GM21825 (cell line): ENCODE results near the gene BCAT1.
A peak's percentile ranks its signal among the peaks of the same experiment; 100 is the strongest.
"Not testable (repeated sequence)": the region's sequence is repeated elsewhere in the genome, so short reads cannot be mapped to it uniquely, and the experiment has no call there.

ENCODE experiments used
- ATAC-seq: cut with Tn5 transposase; IDR thresholded peaks from one replicate; pipeline ENCODE4 v1.9.1; 2021; ENCODE audit warnings: mild to moderate bottlenecking, moderate library complexity; ENCODE audit not compliant: unreplicated experiment

The BCAT1 gene

GRCh38 chr12:24960222-24960855 lies 11.4 kb upstream of the BCAT1 start:
- ATAC-seq, result peak; percentile 83

- ATAC-seq, result not testable (repeated sequence)
These were observed 7.5 kb upstream of the BCAT1 start for GRCh38 chr12:24956351-24956750.

- no peak for ATAC-seq
These were observed 7.0 kb upstream of the BCAT1 start for GRCh38 chr12:24955853-24956252.

GRCh38 chr12:24955389-24955788 lies 6.5 kb upstream of the BCAT1 start:
- ATAC-seq, result no peak

GRCh38 chr12:24954261-24954660 lies 5.4 kb upstream of the BCAT1 start:
- no peak for ATAC-seq

GRCh38 chr12:24952389-24952788 lies 3.5 kb upstream of the BCAT1 start:
- no peak for ATAC-seq

- ATAC-seq, result peak; percentile 28
These were observed 1.4 kb upstream of the BCAT1 start for GRCh38 chr12:24950231-24950834.

- ATAC-seq, result peak; percentile 37
These were observed 513 bp downstream of the BCAT1 start for GRCh38 chr12:24948420-24948756.

- peak; percentile 27 for ATAC-seq
These were observed 1.1 kb downstream of the BCAT1 start for GRCh38 chr12:24947541-24948419.

GRCh38 chr12:24945845-24946244 lies 3.1 kb downstream of the BCAT1 start:
- no peak for ATAC-seq

- no peak for ATAC-seq
These were observed 3.9 kb downstream of the BCAT1 start for GRCh38 chr12:24945039-24945438.

- ATAC-seq, result no peak
These were observed 4.3 kb downstream of the BCAT1 start for GRCh38 chr12:24944601-24944975.

- no peak for ATAC-seq
These were observed 4.8 kb downstream of the BCAT1 start for GRCh38 chr12:24943947-24944600.

GRCh38 chr12:24940157-24940556 lies 8.7 kb downstream of the BCAT1 start:
- no peak for ATAC-seq

GRCh38 chr12:24939551-24939950 lies 9.3 kb downstream of the BCAT1 start:
- ATAC-seq, result not testable (repeated sequence)

- no peak for ATAC-seq
These were observed 10.6 kb downstream of the BCAT1 start for GRCh38 chr12:24938341-24938740.

- ATAC-seq, result no peak
These were observed 11.2 kb downstream of the BCAT1 start for GRCh38 chr12:24937553-24938244.

- no peak for ATAC-seq
These were observed 15.1 kb downstream of the BCAT1 start for GRCh38 chr12:24933694-24934407.

- ATAC-seq, result peak; percentile 94
These were observed 17.1 kb downstream of the BCAT1 start for GRCh38 chr12:24931666-24932405.

- ATAC-seq, result no peak
These were observed 18.9 kb downstream of the BCAT1 start for GRCh38 chr12:24929953-24930352.
